Neural progenitor cell (in vitro differentiated cells): Measurements from ENCODE around the gene WWOX. TPM values are rescaled to one million over a fixed set of nuclear protein-coding genes. Genes with fewer than 3 reads are reported as not detected.

Experiments
- DNase-seq: peaks from one replicate; pipeline ENCODE4 v3.0.0-alpha.2; 2016; ENCODE audit warnings: low spot score
- H2AFZ ChIP-seq: fragments of 200-600 bp; sonication (generic); replicated peaks from 2 replicates; pipeline ENCODE4 v1.6.1; 2016; ENCODE audit warnings: antibody characterized with exemption
- H3F3A ChIP-seq: fragments of 200-600 bp; sonication (generic); 2 replicates; pipeline ENCODE4 v1.6.1; 2016; ENCODE audit warnings: antibody characterized with exemption, low read depth
- H3K27ac ChIP-seq: fragments of 200-600 bp; sonication (generic); 2 replicates; pipeline ENCODE4 v1.5.1; 2016; ENCODE audit warnings: mild to moderate bottlenecking
- H3K27me3 ChIP-seq: fragments of 200-600 bp; sonication (generic); 2 replicates; pipeline ENCODE4 v1.6.1; 2016; ENCODE audit warnings: mild to moderate bottlenecking, moderate library complexity
- H3K36me3 ChIP-seq: fragments of 200-600 bp; sonication (generic); 2 replicates; pipeline ENCODE4 v1.5.1; 2016
- H3K4me1 ChIP-seq: fragments of 200-600 bp; sonication (generic); 2 replicates; pipeline ENCODE4 v1.6.1; 2016; ENCODE audit warnings: mixed run types
- H3K4me2 ChIP-seq: fragments of 200-600 bp; sonication (generic); 2 replicates; pipeline ENCODE4 v1.6.1; 2016
- H3K4me3 ChIP-seq: fragments of 200-600 bp; sonication (generic); 2 replicates; pipeline ENCODE4 v1.5.1; 2016
- H3K79me2 ChIP-seq: fragments of 200-600 bp; sonication (generic); 2 replicates; pipeline ENCODE4 v1.6.1; 2016; ENCODE audit warnings: low read depth
- H3K9ac ChIP-seq: fragments of 200-600 bp; sonication (generic); 2 replicates; pipeline ENCODE4 v1.6.1; 2016
- H3K9me3 ChIP-seq: fragments of 200-600 bp; sonication (generic); 2 replicates; pipeline ENCODE4 v1.5.1; 2016; ENCODE audit warnings: low read depth
- H4K20me1 ChIP-seq: fragments of 200-600 bp; sonication (generic); 2 replicates; pipeline ENCODE4 v1.6.1; 2016; ENCODE audit warnings: low read depth
- H3K27ac Mint-ChIP-seq: 3 replicates; pipeline ENCODE4 v1.8.0; 2021; ENCODE audit warnings: mixed read lengths
- H3K27me3 Mint-ChIP-seq: 2 replicates; pipeline ENCODE4 v1.8.0; 2022; ENCODE audit warnings: low read depth, mild to moderate bottlenecking, inconsistent platforms, moderate library complexity, mixed read lengths; ENCODE audit not compliant: insufficient read depth
- H3K36me3 Mint-ChIP-seq: 3 replicates; pipeline ENCODE4 v1.8.0; 2021; ENCODE audit warnings: mixed read lengths
- H3K4me1 Mint-ChIP-seq: 3 replicates; pipeline ENCODE4 v1.8.0; 2021; ENCODE audit warnings: mixed read lengths
- H3K4me3 Mint-ChIP-seq: 3 replicates; pipeline ENCODE4 v1.8.0; 2021; ENCODE audit warnings: mild to moderate bottlenecking, moderate library complexity, mixed read lengths
- H3K9me3 Mint-ChIP-seq: 3 replicates; pipeline ENCODE4 v1.8.0; 2020; ENCODE audit warnings: mixed read lengths
- CTCF ChIP-seq: fragments of 200-600 bp; sonication (generic); IDR thresholded peaks from 2 replicates; pipeline ENCODE4 v1.5.1; 2017; ENCODE audit warnings: antibody characterized with exemption, mild to moderate bottlenecking
- EZH2 ChIP-seq: fragments of 200-600 bp; sonication (generic); IDR thresholded peaks from 2 replicates; pipeline ENCODE4 v1.6.1; 2017; ENCODE audit warnings: antibody characterized with exemption, mild to moderate bottlenecking, moderate library complexity
- EZH2phosphoT487 ChIP-seq: fragments of 200-600 bp; sonication (generic); IDR thresholded peaks from 2 replicates; pipeline ENCODE4 v1.6.1; 2017; ENCODE audit warnings: antibody characterized with exemption
- total RNA-seq: library from RNA; depleted of rRNA; stranded (reverse); fragments of >200 nt; gene quantifications from 2 replicates; pipeline ENCODE4 v1.2.3, GENCODE V29; 2015; ENCODE audit warnings: low replicate concordance

The WWOX gene
- total RNA-seq, 1 donor from 2014 or later: 63.7 TPM

GRCh38 chr16:78218856-78219651 is 119.6 kb downstream of the WWOX start:
- no peak for DNase-seq
- Mint-ChIP-seq H3K36me3 (no peaks in the 10 kb centered on the region), H3K4me3 (no peak overlapping the region), H3K9me3 (no peaks in the 10 kb centered on the region), H3K27me3 (peaks cover 10% of the 10 kb centered on the region), H3K4me1 (peaks cover 6% of the 10 kb centered on the region), H3K27ac (no peak overlapping the region)
- no peaks in the 10 kb centered on the region for H4K20me1 ChIP-seq
- H3K79me2 ChIP-seq: no peaks in the 10 kb centered on the region
- H3K9ac ChIP-seq: no peak overlapping the region
- no peaks in the 10 kb centered on the region for H3F3A ChIP-seq
- peaks cover 4% of the 10 kb centered on the region for H3K4me1 ChIP-seq
- H3K27ac ChIP-seq: no peak overlapping the region
- H3K4me3 ChIP-seq: no peak overlapping the region
- H2AFZ ChIP-seq: no peak overlapping the region
- no peaks in the 10 kb centered on the region for H3K27me3 ChIP-seq
- H3K9me3 ChIP-seq: no peaks in the 10 kb centered on the region
- no peak overlapping the region for H3K4me2 ChIP-seq
- H3K36me3 ChIP-seq: no peaks in the 10 kb centered on the region
- no peak for TF ChIP-seq CTCF
- no peak for TF ChIP-seq EZH2phosphoT487

- peaks cover 10% of the 10 kb centered on the region for H3K27me3 Mint-ChIP-seq
- H3K9me3 Mint-ChIP-seq: no peaks in the 10 kb centered on the region
- Histone ChIP-seq H3K4me3 (no peak overlapping the region), H3K9ac (no peak overlapping the region), H3F3A (no peaks in the 10 kb centered on the region), H3K4me1 (peaks cover 4% of the 10 kb centered on the region), H4K20me1 (no peaks in the 10 kb centered on the region), H3K9me3 (no peaks in the 10 kb centered on the region), H3K27ac (no peak overlapping the region), H3K36me3 (no peaks in the 10 kb centered on the region), H3K27me3 (no peaks in the 10 kb centered on the region), H3K4me2 (no peak overlapping the region), H3K79me2 (no peaks in the 10 kb centered on the region), H2AFZ (no peak overlapping the region)
- TF ChIP-seq EZH2phosphoT487 (no peak), CTCF (no peak), EZH2 (no peak)
- H3K4me1 Mint-ChIP-seq: peaks cover 6% of the 10 kb centered on the region
- no peak overlapping the region for H3K27ac Mint-ChIP-seq
- H3K36me3 Mint-ChIP-seq: no peaks in the 10 kb centered on the region
- no peak overlapping the region for H3K4me3 Mint-ChIP-seq
- DNase-seq: no peak
Measured at GRCh38 chr16:78220571-78220970, 121.1 kb downstream of the WWOX start.

- Histone ChIP-seq H4K20me1 (no peaks in the 10 kb centered on the region), H3K4me1 (peaks cover 4% of the 10 kb centered on the region), H2AFZ (no peak overlapping the region), H3F3A (no peaks in the 10 kb centered on the region), H3K4me2 (peak overlapping the region; percentile 34), H3K36me3 (no peaks in the 10 kb centered on the region), H3K4me3 (no peak overlapping the region), H3K27me3 (no peaks in the 10 kb centered on the region), H3K27ac (no peak overlapping the region), H3K9ac (no peak overlapping the region), H3K9me3 (no peaks in the 10 kb centered on the region), H3K79me2 (no peaks in the 10 kb centered on the region)
- no peak for DNase-seq
- TF ChIP-seq CTCF (no peak), EZH2 (no peak), EZH2phosphoT487 (no peak)
- Mint-ChIP-seq H3K27me3 (peaks cover 9% of the 10 kb centered on the region), H3K4me3 (no peak overlapping the region), H3K36me3 (no peaks in the 10 kb centered on the region), H3K9me3 (no peaks in the 10 kb centered on the region), H3K4me1 (peaks cover 6% of the 10 kb centered on the region), H3K27ac (no peak overlapping the region)
Measured at GRCh38 chr16:78221892-78222291, 122.4 kb downstream of the WWOX start.
